ENCODE results near the gene DMRTA1. TPM values are rescaled to one million over a fixed set of nuclear protein-coding genes. Genes with fewer than 3 reads are reported as not detected.
"Not testable (repeated sequence)": the region's sequence is repeated elsewhere in the genome, so short reads cannot be mapped to it uniquely, and the experiment has no call there.

The DMRTA1 gene
- total RNA-seq, 2 experiments from 2014 or later = not detected

- H3K27me3 Mint-ChIP-seq; H3K27ac Mint-ChIP-seq; POLR2A ChIA-PET; H3K9me3 Mint-ChIP-seq; H3K4me3 Mint-ChIP-seq; H3K36me3 Mint-ChIP-seq (ENCODE audit: low read depth); H3K4me1 Mint-ChIP-seq; CTCF ChIA-PET; DNase-seq: not testable (repeated sequence)
These were observed 49.6 kb downstream of the DMRTA1 start for GRCh38 chr9:22496197-22496596.
